Activated B cell treated with CpG ODN at 0.5 μM for 24 hours (primary cell): Measurements from ENCODE around the gene MED9. TPM values are rescaled to one million over a fixed set of nuclear protein-coding genes. Genes with fewer than 3 reads are reported as not detected.

Experiments
- ATAC-seq: fragments of 200-7000 bp; cut with Tn5 transposase; one replicate; pipeline ENCODE4 v1.10.0; 2021; ENCODE audit warnings: low read depth, mild to moderate bottlenecking, moderate library complexity
- CTCF ChIA-PET: fragments of 350-600 bp; sonication (Branson Sonifier 250); formaldehyde crosslinking; loops from one replicate; lab custom pipeline; 2021; ENCODE audit warnings: antibody characterized with exemption; lab: Charles Lee
- POLR2A ChIA-PET: fragments of 350-600 bp; sonication (Branson Sonifier 250); formaldehyde crosslinking; loops from one replicate; lab custom pipeline; 2021; ENCODE audit warnings: antibody characterized with exemption; lab: Charles Lee
- DNase-seq: peaks from one replicate; pipeline ENCODE4 v3.0.0; 2022
- H3K27ac Mint-ChIP-seq: one replicate; pipeline ENCODE4 v1.8.0; 2020; ENCODE audit warnings: mixed read lengths
- H3K27me3 Mint-ChIP-seq: one replicate; pipeline ENCODE4 v1.8.0; 2021; ENCODE audit warnings: mixed read lengths
- H3K36me3 Mint-ChIP-seq: one replicate; pipeline ENCODE4 v1.8.0; 2021; ENCODE audit warnings: low read depth, mixed read lengths
- H3K4me1 Mint-ChIP-seq: one replicate; pipeline ENCODE4 v1.8.0; 2021; ENCODE audit warnings: mixed read lengths
- H3K4me3 Mint-ChIP-seq: one replicate; pipeline ENCODE4 v1.8.0; 2020; ENCODE audit warnings: mild to moderate bottlenecking, mixed read lengths
- H3K9me3 Mint-ChIP-seq: one replicate; pipeline ENCODE4 v1.8.0; 2020; ENCODE audit warnings: mixed read lengths
- intact Hi-C: fragments of 100-400 bp; cut with micrococcal nuclease; formaldehyde crosslinking; loops from one replicate; pipeline ENCODE4 v1.15.1; 2024
- total RNA-seq: library from RNA; stranded (reverse); gene quantifications from 2 replicates; pipeline ENCODE4 v1.2.3, GENCODE V29; 2022
- TF ChIP-seq, protein P1 (sequence below): fragments of 200-600 bp; IDR thresholded peaks from one replicate; pipeline ENCODE4 v1.8.0; 2022; ENCODE audit warnings: antibody characterized with exemption, mild to moderate bottlenecking

MED9 gene
- total RNA-seq, 1 donor from 2014 or later = 20.1 TPM

DNA sequence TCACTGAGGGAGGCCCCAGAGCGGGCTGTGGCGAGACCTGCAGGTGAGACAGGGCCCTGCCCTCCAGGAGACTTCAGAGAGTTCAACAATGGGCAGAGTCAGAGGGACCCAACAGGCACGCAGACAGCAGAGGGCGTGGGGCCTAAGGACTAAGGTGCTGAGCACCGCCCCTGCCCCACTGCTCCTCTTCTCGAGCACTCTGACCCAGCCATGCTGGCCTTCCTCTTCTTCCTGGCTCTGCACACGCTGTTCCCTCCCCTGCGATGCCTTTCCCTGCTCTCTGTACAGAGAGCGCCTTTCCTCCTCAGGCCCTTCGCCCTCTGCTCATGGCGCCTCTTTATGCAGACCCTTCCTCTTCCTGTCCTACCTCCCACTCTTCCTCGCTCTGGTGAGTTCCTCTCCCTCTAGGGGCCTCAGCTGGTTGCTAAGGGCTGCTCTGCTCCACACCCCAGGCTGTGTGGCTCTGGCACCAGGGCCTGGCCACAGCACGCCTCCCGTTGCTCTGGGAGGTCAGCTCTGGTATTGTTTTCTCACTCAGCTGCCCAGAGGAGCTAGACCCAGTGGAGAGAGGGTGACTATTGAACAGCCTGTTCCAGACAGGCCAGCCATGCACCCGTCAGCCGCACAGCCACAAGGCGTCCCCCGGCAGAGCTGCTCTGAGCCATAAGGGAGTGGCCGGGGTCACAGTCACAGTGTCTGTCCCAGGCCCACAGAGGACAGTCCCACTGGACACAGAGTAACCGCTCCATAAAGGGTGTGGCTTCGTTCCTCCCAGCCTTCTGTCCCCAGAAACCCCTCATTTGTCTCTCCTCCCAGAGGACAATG is 33.0 kb downstream of the MED9 start:
- H3K4me3 Mint-ChIP-seq = no peak overlapping the region
- no peak for ATAC-seq
- H3K36me3 Mint-ChIP-seq = no peaks in the 10 kb centered on the region
- TF ChIP-seq, protein P1, sequence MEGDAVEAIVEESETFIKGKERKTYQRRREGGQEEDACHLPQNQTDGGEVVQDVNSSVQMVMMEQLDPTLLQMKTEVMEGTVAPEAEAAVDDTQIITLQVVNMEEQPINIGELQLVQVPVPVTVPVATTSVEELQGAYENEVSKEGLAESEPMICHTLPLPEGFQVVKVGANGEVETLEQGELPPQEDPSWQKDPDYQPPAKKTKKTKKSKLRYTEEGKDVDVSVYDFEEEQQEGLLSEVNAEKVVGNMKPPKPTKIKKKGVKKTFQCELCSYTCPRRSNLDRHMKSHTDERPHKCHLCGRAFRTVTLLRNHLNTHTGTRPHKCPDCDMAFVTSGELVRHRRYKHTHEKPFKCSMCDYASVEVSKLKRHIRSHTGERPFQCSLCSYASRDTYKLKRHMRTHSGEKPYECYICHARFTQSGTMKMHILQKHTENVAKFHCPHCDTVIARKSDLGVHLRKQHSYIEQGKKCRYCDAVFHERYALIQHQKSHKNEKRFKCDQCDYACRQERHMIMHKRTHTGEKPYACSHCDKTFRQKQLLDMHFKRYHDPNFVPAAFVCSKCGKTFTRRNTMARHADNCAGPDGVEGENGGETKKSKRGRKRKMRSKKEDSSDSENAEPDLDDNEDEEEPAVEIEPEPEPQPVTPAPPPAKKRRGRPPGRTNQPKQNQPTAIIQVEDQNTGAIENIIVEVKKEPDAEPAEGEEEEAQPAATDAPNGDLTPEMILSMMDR = no peak
- no peaks in the 10 kb centered on the region for H3K27me3 Mint-ChIP-seq
- intact Hi-C loops = no loop called here
- H3K4me1 Mint-ChIP-seq = no peaks in the 10 kb centered on the region
- CTCF ChIA-PET = no interaction called here
- POLR2A ChIA-PET = no interaction called here
- H3K9me3 Mint-ChIP-seq = no peaks in the 10 kb centered on the region
- H3K27ac Mint-ChIP-seq = no peak overlapping the region
- DNase-seq = no peak

DNA sequence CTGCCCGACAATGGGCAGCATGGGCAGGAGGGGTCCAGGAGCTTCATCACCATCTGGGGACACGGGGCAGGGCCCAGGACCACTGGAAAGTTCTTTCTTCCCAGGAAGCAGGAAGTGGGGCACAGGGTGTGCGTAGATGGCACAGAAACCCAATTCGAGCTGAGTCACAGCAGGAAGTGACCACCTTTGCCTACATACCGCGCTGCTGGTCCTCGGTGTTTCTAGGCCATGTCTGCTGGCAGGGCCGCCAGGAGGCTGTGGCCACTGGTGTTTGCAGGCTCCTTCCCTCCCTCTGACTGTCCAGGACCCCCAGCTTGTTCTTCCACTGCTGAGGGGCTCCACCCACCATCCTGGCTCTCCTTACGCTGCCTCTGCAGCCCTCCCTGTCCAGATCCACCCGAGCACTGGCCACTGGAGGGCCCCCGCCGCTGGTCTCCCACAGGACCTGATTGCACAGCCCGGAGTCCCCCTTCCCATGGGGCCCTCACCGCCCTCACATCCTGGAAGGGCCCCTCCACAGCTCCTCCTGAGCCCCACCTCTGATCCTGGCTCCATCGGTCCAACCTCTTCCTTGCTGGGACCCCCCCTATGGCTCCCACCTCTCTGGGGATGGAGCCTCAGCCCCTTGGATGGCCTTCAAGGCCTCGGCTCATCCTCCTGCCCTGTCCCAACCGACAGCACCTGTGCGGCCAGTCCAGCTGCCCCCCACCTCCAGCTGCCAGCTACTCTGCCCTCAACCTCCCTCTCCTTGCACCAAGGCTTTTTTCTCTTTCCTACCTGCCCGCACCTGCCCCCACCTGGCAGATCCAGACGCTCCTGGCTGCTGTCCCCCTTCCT is 33.9 kb downstream of the MED9 start:
- Mint-ChIP-seq H3K36me3 (no peaks in the 10 kb centered on the region), H3K9me3 (no peaks in the 10 kb centered on the region), H3K4me1 (no peaks in the 10 kb centered on the region), H3K4me3 (no peak overlapping the region), H3K27me3 (no peaks in the 10 kb centered on the region), H3K27ac (no peak overlapping the region)
- DNase-seq (no peak), ATAC-seq (no peak)
- TF ChIP-seq, protein P1 = no peak
- POLR2A ChIA-PET = no interaction called here
- intact Hi-C loops = no loop called here
- CTCF ChIA-PET = no interaction called here

DNA sequence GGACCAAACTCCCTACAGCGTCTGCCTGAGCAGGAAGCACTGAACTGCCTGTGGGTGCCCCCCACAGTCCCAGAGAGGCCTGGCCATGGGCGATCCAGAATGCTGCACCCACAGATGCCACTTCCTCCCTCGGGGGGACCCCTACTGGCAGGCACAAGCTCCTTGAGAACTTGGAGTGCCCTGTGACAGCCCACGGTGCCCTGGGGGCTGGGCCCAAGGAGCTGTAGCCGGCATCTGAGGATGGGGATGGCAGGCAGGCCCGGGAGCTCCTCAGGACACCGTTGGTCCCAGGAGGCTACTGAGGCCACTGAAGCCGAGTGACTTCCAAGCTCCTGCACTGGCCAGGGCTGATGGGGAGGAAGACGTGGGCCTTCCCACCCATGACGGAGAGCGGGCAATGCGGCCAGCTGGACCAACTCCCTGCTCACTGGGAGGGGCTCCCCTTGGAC is 34.5 kb downstream of the MED9 start:
- Mint-ChIP-seq H3K4me1 (no peaks in the 10 kb centered on the region), H3K9me3 (no peaks in the 10 kb centered on the region), H3K4me3 (no peak overlapping the region), H3K27ac (no peak overlapping the region), H3K27me3 (no peaks in the 10 kb centered on the region), H3K36me3 (no peaks in the 10 kb centered on the region)
- ChIA-PET POLR2A (no interaction called here), CTCF (no interaction called here)
- ATAC-seq (no peak), DNase-seq (no peak)
- intact Hi-C loops = no loop called here
- TF ChIP-seq, protein P1 = no peak

DNA sequence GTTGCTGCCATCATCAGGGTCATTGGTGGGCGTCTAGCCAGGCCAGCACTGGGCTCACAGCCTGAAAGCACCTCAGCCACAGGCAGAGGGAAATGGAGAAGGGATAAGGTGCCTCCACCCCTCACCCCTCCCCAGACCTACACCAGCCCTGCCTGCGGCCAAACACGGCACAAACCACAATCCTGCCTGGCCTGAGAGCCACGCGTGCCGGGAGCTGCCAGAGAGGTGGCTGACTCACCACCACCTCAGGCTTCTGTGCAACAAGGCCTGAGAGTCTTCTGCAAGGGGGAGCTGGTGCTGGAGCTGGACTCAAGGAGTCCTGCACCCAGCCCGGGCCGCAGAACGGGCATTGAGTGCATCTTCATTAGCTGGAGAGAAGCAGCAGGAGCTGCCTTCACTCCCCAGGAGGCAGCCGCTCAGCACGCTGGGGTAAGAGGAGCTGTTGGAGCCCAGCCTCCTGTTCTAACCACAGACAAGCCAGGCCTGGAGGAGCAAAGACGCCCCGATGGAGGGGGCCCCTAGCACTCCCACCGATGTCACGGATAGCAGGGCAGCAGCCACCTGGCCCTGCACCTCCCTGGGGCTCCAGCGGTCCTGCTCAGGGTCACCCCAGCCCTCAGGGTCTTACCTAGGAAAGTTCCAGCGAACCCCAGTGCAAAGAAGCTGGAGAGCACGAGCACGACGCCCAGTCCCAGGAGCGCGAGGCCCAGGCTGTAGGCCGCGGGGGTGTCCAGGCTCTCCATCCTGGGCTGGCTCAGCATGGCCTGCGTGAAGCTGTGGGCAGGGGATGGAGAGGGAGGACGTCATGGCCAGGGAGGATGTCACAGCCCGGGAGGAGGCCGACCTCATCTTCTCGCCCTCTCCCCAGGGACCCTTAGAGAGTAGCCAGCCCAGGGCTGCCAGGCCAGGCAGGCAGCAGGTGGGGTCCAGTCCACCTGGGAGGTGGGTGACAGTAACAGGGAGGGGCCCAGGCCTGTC is 35.4 kb downstream of the MED9 start:
- ChIA-PET CTCF (no interaction called here), POLR2A (no interaction called here)
- TF ChIP-seq, protein P1 = no peak
- H3K27me3 Mint-ChIP-seq = no peaks in the 10 kb centered on the region
- H3K27ac Mint-ChIP-seq = no peak overlapping the region
- ATAC-seq = no peak
- no peak for DNase-seq
- intact Hi-C loops = no loop called here
- no peaks in the 10 kb centered on the region for H3K4me1 Mint-ChIP-seq
- no peak overlapping the region for H3K4me3 Mint-ChIP-seq
- H3K36me3 Mint-ChIP-seq = no peaks in the 10 kb centered on the region
- no peaks in the 10 kb centered on the region for H3K9me3 Mint-ChIP-seq
